HG02571 (cell line): ENCODE results near the gene RUSC1.
"Not testable (repeated sequence)": the region's sequence is repeated elsewhere in the genome, so short reads cannot be mapped to it uniquely, and the experiment has no call there.

Experiments used
- ATAC-seq: cut with Tn5 transposase; IDR thresholded peaks from one replicate; pipeline ENCODE4 v1.9.1; 2021; ENCODE audit warnings: mild to moderate bottlenecking, moderate library complexity; ENCODE audit not compliant: unreplicated experiment

The RUSC1 gene

DNA sequence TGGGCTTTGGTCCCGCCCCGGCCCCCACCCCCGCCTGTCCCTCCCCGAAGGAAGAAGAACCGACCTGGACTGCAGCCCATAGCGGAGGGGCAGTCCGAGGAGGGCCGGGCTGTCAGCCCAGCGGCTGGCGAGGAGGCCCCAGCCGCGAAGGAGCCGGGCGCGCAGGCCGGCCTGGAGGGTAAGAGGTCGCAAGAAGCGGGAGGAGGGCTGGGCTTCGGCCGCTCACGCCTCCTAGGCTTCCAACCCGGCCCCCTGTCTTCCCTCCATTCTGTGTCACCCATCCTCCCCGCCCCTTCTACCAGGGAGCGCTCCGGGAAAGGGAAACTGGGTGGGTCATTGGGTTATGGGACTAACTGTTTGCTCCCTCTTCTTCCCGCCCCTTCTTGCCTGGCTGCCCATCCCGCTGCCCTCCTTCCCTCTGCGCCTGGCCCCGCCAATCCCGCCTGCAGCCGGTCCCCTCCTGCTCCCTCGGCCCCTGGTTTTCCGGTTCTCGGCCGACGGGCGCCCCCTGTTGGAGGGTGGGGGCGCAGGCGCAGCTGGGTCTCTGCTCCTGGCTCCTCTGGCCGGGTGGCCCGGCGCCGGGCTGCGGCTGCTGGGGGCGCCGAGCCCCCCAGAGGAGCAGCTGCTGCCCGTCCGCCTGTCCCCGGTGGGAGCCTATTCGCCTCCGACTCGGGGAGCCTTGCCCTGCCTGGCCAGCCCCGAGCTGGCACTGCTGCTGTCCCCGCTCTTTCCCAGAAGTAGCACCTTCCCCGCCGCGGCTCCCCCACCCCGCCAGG lies 2.4 kb downstream of the RUSC1 start:
- peak; percentile 44 for ATAC-seq

DNA sequence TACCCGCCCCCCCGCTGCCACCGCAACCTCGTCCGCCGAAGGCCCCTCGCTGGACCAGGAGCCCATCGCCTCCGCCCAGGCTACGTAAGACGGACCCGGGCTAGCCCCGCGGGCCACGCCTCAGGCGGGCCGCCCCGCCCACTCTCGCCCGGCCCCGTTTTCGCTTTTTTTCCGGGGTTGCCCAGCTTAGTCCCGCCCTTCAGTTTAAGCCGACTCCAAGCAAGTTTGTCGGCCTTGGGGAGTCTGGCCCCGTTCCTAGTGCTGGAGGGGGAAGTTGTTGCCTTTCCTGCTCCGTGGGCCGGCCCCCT lies 3.0 kb downstream of the RUSC1 start:
- ATAC-seq, result peak; percentile 37

DNA sequence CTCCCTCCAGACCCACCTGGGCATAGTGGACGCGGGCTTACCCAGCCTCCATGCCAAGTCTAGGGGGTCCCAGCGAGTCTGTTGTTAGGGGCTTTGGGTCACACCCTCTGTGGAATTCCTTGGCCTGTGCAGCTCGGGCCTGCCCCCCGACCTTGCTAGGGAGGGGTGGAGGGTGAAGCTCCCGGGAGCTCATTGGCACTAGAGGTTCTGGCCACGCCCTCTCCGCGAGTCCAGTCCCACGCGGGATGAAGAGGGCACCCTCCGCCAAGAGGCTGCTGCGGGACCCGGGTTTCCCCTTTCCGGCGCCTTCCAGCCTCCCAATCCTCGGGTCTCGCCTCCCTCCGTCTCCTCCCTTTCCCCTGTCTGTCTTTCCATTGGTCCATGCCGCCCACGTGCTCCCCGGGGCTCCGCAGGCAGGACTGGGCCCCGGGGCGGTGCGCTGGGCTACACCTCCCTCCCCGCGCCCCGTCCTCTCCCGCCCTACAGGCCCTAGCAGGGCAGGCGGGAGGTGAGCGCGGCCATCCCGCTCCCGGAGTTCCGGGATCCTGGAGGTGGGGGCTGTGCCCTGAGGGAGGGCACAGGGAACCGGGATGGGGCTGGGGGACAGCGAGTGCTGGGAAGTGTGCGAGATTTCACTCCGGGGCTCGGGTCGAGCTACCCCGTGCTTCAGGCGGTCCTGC lies 3.5 kb downstream of the RUSC1 start:
- peak; percentile 66 for ATAC-seq

DNA sequence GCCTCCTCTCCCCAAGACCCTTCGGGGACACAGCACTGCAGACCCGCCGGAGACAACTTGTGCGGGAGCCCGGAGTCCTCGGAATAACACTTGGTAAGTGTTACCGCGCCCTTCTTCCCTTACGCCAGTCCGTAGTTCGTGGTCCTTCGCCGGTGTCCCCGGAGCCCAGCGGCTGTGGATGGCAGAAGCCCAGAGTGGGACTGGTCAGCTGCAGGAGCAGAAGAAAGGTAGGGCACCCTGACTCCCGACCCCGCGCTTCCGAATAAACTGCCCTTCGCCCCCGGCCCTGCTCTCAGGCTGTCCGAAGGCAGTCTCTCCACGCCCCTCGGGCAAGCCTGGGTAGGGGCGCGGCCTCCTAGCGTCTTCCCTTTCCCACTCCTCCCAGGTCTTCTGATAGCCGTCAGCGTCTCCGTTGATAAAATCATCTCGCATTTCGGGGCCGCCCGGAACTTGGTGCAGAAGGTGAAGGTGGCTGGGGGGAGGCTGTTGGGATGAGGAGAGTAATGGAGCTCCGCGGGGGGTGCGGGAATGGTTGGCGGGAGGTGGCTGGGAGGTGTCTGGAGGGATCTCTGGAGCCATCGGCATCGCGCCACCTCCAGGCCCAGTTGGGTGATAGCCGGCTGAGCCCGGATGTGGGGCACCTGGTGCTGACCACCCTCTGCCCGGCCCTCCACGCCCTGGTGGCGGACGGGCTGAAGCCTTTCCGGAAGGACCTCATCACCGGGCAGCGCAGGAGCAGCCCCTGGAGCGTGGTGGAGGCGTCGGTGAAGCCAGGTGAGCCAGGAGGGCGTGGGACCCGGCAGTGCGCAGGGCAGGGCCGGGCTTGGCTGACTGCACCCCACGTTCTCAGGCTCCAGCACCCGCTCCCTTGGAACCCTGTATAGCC lies 4.3 kb downstream of the RUSC1 start:
- ATAC-seq, result no peak

DNA sequence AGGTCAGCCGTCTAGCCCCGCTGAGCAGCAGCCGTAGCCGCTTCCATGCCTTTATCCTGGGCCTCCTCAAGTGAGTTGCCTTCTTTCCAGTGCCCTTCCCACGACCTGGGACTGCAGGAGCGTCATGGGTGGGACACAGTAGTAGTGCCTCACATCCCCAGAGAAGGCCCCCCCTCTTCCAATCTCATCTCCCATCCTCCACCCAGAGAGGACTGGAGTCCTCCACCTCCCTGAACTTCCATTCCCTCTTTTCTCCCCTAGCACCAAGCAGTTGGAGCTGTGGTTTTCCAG lies 4.9 kb downstream of the RUSC1 start:
- no peak for ATAC-seq

DNA sequence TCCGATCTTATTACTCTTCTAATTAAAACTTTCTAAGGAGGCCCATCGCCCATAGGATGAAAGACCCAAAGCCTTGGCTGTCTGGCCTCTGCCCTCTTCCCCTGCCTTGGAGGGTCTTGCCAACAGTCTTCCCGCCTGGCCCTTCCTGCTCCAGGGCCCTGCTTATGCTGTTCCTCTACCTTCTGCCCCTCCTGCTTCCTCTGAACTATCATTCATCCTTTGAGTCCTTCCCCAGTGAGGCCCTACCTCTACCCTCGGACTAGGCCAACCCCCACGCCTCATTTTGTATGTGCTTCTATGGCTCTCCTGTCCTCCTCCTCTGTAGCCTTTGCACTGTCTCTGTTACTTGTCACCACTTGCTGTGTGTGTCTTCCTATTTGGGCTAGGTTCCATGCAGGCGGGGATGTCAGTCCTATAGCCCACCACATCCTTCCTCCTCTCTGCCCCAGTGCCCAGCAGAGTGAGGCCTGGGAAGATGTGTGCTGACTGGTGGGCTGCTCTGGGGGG lies 5.4 kb downstream of the RUSC1 start:
- no peak for ATAC-seq

DNA sequence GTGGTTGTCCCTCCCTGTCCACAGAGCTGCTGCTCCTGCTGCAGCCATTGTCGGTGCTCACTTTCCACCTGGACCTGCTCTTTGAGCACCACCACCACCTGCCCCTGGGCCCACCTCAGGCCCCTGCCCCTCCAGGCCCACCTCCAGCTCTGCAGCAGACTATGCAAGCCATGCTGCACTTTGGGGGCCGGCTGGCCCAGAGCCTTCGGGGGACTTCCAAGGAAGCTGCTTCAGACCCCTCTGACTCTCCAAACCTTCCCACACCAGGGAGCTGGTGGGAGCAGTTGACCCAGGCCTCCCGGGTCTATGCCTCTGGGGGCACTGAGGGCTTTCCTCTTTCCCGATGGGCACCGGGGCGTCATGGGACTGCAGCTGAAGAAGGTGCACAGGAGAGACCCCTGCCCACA lies 5.9 kb downstream of the RUSC1 start:
- no peak for ATAC-seq

DNA sequence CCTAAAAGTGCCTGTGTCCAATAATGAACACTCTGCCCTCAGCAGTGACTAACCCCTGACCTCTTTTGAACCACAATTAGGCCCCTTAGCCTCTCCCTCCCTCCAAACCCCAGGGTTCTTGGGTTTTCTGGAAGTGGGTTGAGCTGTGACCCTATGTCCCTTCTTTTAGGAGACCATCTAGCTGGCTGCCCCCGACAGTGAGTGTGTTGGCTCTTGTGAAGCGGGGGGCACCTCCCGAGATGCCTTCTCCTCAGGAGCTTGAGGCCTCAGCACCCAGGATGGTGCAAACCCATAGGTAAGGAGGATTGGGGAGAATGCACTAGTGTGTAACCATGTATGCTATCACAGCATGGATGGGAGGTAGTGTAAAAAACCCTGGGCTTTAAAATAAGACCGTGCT lies 7.3 kb downstream of the RUSC1 start:
- ATAC-seq, result no peak

DNA sequence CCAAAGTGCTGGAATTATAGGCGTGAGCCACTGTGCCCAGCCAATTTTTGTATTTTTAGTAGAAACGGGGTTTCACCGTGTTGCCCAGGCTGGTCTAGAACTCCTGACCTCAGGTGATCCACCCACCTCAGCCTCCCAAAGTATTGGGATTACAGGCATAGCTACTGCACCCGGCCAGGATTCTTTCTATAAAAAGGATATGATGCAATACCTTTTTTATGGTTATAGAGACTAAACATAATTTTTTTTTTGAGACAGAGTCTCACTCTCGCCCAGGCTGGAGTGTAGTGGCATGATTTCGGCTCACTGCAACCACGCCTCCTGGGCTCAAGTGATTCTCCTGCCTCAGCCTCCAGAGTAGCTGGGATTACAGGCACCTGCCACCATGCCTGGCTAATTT lies 8.2 kb downstream of the RUSC1 start:
- ATAC-seq, result not testable (repeated sequence)

DNA sequence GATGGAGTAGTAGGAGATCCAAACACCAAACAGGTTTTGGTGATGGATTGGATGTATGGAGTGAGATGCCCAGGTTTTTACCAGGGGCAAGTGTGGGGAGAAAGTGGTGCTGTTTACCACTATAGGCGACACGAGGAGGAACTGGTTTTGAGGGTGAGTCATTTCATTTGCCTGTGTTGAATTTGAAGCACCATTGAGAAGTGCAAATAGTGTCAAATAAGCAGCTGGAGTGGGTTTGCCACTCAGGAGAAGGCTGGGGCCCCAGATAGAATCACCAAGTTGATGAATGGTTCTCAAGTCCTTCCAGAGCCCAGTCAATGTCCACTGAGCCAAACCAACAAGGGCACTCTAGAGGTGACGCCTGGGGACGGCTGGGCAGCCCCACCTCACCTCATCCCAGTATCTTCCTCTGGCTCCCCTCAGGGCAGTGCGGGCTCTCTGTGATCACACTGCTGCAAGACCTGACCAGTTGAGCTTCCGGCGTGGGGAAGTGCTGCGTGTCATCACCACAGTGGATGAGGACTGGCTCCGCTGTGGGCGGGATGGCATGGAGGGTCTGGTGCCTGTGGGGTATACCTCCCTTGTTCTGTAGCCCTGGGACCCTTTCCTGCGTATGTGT lies 9.4 kb downstream of the RUSC1 start:
- no peak for ATAC-seq

DNA sequence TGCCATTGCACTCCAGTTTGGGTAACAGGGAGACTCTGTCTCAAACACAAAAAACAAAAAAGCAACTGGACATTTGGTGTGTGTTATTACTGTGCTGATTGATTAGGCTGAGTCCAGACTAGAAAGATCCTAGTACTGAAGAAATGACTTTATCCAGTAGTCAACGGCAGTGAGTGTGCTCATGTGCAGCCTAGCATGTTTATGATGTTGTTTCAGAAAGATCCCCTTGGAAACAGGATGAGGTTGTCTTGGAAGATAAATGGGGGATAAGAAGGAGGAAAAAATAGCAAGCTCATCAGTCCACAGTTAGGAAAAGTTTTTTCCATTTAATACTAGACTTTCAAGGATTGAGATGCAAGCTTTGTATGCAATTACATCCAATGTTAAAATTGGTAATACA lies 14.3 kb downstream of the RUSC1 start:
- ATAC-seq, result no peak

DNA sequence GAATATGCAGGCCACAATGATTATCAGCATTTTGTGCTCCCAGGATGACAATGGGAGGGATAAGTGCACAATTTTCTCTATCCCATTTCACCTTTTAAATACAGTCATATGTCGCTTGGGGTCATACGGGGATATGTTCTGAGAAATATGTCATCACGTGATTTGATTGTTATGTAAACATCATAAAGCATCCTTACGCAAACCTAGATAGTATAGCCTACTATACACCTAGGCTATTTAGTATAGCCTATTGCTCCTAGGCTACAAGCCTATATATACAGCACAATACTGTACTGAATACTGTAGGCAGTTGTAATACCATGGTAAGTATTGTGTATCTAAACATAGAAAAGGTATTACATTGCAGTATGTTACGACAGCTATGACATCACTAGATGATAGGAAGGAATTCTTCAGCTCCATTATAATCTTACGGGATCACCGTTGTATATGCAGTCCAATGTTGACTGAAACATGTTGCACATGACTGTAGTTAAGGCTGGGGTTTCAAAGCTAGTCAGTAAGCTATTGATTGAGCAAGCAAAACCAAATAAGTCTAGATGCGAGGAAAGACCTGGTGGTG lies 18.9 kb downstream of the RUSC1 start:
- no peak for ATAC-seq

DNA sequence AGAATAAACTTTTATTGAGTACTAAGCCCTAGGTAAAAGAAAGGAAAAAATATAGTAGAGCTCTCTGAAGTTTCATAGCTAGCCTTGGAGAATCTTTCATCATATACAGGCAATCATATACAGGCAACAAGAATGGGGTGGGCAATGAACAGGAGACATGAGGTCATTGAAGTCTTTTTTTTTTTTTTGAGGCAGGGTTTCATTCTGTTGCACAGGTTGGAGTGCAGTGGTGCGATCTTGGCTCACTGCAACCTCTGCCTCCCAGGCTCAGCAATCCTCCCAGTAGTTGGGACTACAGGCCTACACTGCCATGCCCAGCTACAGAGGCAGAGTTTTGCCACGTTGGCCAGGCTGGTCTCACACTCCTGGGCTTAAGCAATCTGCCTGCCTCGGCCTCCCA lies 22.1 kb downstream of the RUSC1 start:
- ATAC-seq, result no peak

DNA sequence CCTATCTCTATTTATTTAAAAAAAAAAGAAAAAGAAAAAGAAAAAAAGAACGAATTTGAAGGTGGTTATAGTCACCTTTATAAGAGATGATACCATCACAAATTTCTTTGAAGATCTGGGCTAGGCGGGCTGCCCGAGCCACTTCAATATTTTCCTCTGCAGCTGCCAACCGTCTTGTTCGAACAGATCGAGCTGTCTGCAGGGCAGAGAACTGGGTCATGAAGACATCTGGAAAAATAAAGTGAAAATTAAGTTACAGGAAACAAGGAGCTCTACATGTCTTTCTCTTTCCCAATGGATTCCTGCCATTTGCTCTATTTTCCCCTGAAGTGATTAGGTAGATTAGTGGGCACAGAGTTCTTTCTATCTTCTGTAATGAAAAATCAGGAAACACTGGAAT lies 31.9 kb downstream of the RUSC1 start:
- no peak for ATAC-seq

DNA sequence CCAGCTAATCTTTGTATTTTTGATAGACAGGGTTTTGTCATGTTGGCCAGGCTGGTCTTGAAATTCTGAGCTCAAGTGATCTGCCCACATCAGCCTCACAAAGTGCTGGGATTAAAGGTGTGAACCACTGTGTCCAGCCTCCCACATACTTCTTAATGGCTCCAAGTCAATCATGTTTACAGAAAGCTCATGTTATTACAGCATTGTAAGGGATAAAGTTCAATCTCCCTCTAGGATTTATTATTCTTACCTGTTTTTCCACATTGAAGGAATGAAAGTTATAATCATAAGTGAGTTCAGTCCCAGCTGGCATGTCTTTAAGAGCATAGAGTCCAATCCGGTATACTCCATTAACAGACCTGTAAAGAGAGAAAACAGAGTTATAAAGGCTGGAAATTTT lies 39.4 kb downstream of the RUSC1 start:
- ATAC-seq, result no peak

DNA sequence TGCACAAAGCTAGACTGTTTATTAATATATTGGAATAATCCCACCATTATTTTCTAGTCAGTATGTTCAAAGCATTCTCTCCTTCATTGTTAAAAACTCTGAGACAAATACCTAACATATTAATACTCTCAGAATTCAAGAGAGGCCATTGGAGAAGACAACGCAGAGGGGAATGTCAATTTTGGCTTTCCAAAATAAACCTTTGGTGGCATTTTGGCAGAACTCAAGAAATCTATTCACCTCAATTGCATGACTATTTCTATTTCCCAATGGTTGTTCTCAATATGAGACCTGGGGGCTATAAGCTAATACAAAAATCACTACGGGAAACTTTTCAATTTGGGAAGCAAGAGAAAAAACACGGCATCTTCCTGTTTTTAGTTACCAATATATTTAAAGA lies 58.5 kb downstream of the RUSC1 start:
- no peak for ATAC-seq

DNA sequence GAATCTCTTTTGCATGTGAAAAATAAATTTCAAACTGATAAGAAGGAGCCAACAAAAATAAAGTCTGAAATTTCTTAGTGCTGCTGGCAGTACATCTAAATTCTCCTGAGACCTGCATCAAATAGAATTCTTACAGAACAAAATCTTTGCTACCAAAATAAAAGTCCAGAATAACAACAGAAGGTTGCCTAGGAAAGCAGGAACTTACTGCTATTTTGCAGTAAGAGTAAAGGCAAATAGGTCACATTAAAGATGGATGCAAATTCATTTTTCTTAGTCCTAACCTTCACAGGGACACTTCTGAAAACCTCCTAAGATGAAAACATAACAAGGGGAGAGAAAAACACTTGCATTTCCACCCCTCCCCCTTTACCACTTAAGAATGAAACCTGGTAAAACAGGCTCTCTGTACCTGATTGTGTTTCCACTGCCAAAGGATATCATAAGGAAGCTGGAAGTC lies 59.0 kb downstream of the RUSC1 start:
- no peak for ATAC-seq
